GM19455 (cell line): ENCODE results near the gene TAF6.
A peak's percentile ranks its signal among the peaks of the same experiment; 100 is the strongest.

Experiments used
- ATAC-seq: cut with Tn5 transposase; IDR thresholded peaks from one replicate; pipeline ENCODE4 v1.9.1; 2021; ENCODE audit not compliant: unreplicated experiment

The TAF6 gene

DNA sequence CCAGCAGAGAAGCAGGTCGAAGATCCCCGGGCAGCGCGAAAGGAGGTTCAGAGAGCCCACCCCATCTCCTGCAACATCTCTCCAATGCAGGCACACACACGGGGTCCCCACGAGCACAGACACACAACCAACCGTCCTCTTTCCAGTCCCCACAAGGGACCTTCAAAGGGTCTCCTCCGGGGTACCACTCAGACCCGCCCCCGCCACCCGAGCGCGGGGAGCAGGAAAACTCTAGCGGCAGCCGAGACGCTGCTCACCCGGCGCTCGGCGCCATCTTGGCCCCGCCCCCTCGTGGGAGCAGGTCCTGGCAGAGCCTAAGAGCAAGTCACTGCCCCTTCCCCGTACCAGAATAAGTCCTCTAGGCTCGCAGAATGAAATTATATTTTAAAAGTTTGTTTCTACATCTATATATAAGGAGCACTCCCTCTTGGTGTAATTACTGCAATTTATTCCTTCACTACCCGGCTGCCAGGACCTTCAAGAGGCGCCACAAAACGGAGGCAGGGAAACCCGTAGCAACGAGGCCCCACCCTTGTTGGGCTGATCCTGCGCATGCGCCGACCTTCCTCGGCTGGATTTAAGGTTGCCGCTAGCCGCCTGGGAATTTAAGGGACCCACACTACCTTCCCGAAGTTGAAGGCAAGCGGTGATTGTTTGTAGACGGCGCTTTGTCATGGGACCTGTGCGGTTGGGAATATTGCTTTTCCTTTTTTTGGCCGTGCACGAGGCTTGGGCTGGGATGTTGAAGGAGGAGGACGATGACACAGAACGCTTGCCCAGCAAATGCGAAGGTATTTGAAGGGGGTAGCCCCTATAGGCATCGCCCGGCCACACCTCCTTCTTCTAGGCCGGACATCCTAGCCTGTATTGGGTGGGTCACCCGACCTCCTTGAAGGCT is at the start of gene TAF6, which contains the start of gene CNPY4:
TSS of gene TAF6 (minus strand) at position 287 of the 898 bp plus-strand sequence. CDS start 5,149 bp downstream, outside the sequence.
TSS of gene CNPY4 (plus strand) at position 563 of the 898 bp plus-strand sequence. CDS start at position 674, 111 bp downstream.
- ATAC-seq: peak; percentile 64

- no peak for ATAC-seq
Observed at GRCh38 chr7:100167912-100168323, 48.8 kb upstream of the TAF6 start.

GRCh38 chr7:100166970-100167911 is 48.1 kb upstream of the TAF6 start:
- ATAC-seq: no peak

DNA sequence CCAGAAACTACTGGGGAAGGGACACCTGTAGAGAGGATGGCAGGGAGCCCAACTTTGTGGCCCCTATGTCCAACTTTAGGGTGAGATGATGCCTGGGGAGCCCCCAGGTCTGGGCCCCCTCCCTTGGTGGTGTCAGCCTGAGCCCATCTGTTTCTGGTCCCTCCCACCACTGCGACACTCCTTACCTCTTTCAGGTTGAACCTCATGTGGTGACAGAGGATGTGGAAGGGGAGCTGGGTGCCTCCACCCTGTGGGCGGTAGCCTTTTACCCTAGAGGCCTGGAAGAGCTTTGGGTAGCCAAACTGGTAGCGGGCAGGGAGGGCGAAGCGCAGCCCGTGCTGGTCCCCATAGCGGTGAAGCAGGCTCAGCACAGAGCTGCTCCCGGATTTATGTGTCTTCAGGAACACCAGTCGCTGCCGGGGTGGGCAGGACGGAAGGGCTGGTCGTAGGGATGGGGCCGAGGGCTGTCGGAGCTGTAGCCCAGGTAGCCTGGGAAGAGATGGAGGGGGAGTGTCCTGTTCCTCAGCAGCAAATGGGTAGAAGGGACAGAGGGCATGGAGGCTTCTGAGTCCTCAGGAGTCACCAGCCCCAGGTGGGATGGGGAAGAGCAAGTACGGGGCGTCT is 47.3 kb upstream of the TAF6 start:
- no peak for ATAC-seq

DNA sequence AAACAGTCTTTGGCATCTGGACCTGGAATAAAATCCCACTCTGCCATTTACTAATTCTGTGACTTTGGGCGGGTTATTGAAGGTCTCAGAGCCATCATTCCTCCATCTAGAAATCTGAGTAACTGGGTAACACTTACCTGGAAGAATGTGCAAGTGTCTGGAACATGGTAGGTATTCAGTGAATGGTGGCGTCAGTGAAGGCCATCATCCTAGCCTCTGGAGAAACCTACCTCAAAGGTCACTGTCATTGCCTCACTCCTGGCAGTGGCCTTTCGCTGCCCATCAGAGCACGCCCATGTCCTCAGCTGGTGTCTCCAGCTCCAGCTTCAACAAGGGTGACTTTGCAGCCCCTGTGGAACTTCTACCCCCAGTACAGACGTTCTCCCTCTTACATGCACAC is 44.7 kb upstream of the TAF6 start:
- no peak for ATAC-seq

DNA sequence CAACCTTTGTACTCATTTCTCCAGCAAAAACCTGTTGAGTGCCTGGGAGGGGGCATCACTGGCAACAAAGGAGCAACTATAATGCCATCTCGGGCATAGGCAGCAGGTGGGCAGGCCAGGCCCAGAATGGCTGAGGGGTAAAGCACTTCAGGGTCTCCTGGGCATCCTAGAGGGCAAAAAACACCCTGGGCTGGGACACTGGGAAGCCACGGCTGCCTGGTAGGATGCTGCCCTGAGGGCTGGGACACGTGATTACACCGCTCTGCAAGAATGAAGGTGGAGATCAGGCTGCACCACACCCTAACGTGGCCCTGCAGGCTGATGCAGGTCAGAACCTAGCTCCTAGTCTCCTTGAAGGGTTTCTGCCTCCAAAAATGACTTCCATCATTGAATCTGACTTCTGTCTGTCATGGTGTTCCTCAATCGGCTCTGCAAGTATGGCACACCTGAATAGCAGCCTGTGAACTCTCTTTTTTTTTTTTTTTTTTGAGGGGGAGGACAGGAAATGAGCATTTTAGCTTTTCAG is 43.9 kb upstream of the TAF6 start:
- no peak for ATAC-seq

- ATAC-seq: no peak
Observed at GRCh38 chr7:100160067-100160466, 40.9 kb upstream of the TAF6 start.

DNA sequence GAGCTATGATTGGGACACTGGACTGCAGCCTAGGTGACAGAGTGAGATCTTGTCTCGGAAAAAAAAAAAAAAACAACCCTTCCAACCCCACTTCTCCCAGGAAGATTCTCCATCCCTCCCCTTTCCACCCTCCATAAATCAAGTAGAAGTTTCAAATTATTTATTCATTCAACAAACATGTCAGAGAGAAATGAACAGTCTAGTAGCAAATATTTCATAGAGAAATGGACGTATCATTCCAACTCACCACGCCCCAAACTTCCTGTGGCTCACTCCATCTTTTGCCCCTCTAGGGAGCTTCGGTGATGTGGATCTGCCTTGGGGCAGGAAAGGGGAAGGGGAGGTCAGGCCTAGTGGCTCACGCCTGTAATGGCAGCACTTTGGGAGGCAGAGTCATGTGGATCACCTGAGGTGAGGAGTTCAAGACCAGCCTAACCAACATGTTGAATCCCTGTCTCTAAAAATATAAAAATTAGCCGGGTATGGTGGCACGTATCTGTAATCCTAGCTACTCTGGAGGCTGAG is 40.0 kb upstream of the TAF6 start:
- no peak for ATAC-seq

- ATAC-seq: peak; percentile 76
Observed at GRCh38 chr7:100158229-100159098, 39.3 kb upstream of the TAF6 start, which contains the start of gene TRAPPC14. Gene TRAPPC14, minus strand, starts transcription at chr7:100158723. Its CDS starts 224 bp downstream, at chr7:100158499.

DNA sequence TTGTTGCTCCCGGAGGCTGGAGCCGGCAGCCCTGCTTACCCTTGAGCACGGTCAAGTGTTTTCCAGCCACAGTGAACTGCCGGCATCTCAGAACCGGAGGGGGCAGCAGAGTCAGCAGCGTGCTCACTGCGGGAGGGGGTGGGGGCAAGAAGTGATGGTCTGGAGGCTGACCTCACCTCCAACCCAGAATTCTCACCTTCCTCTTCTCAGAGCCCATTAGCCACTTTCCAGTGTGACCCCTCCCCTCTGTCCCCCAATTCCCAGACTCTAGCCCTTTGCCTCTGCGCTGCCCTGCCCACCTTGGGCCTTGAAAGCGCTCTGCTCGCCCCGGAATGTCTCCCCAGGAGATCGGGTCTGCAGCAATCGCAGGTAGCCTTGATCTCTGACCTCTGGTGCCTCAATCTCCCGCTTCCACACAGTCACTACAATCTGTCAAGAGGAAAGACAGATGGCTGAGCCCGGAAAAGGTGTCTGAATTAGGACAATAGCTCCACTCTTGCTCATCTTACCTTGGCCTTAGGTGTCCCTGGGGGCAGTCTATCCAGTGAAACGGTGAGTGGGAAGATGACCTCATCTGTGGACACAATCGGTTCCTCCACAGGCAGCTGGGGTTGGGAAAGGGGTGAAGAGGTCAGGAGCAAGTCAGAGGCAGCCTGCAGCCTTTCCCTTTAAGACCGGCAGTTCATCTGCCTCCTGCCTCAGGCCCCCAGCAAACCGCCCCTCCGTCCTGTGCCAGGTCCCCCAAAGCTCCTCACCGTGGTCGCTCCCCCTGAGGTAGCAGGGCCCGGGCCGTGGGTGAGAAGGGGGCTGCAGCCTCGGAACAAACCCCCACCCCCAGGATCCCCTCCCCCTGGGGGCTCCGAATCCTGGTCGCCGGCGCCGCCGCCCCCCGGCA is 38.4 kb upstream of the TAF6 start:
- ATAC-seq: no peak

GRCh38 chr7:100157069-100157333 is 37.8 kb upstream of the TAF6 start:
- no peak for ATAC-seq

GRCh38 chr7:100156331-100157068 is 37.3 kb upstream of the TAF6 start:
- no peak for ATAC-seq

DNA sequence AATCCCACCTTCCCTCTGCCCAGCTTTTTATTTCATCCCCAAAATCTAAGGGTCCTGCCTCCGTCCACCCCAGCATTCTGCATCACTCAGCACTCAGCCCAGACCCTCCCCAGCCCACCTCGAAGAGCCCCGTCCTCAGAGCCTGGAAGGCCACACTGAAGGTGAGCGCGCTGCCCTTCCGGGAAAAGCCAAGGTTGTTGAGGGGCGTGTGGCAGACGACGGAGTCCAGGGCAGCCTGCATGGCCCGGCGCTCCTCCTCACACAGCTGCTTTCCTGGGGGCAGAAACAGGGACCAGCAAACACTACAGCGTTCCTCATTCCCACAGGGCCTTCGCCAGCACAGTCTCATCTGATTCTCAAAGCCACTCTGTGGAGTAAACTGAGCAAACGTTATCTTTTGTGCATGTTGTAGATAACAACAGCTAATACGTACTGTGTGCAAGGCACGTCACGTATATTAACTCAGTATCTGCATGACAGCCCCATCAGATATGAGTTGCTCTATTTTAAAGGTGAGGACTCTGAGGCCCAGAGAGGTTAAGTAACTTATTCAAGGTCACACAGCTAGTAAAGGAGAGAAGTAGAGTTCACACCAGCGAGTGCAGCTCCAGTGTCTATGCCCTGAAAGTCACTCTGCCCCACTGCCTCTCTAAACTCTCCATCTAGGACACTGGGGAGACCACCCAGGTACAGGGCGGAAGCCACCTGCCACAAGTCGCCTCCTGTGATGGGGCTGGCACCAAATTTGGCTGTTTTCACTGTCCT is 36.6 kb upstream of the TAF6 start:
- ATAC-seq: no peak

DNA sequence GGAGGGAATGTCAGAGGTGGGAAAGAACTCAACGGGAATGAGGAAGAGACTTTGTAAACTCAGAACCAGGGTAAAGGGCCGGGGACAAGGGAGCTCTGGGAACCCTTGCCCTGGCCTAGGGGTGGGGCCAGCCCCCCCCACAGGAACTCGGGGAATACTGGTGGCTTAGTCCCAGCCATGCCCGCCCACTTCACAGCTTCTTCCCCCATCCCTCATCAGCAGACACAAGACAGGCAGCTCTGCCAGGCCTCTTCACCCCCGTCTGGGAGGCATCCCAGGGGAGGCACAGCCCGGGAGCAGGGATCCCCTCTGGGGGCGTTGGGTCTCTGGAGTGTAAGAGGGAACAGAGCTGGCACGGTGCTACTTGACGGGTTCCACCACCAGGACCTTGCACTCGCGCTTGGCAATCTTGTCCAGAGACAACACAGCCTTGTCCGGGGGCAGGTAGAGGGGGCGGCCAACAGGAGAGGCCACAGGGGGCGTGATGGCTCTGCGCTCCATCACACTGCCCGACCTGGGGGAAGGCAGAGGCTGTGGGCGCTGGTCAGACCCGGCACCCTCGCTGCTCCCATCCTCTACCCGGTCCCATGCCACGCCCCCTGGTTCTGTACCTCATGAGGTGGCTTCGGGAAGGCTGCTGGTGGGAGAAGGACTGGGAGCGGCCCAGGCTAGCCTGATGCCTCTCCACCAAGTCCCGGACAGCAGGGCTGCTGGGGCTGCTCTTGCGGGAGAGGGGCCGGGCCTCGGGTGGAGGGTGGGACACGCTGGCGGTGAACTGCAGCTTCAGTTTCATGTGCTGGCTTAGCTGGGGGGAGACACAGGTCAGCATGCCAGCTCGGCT is 35.7 kb upstream of the TAF6 start:
- ATAC-seq: no peak

- ATAC-seq: no peak
Observed at GRCh38 chr7:100153708-100154535, 34.8 kb upstream of the TAF6 start.
